Astrocyte of the spinal cord (primary cell): Measurements from ENCODE around the gene FGF1.

Source experiments
- DNase-seq: peaks from one replicate; pipeline ENCODE4 v3.0.0; 2011; ENCODE audit warnings: low read depth, low spot score
- H3K4me3 ChIP-seq: 2 replicates; pipeline ENCODE4 v1.5.1; 2011; ENCODE audit warnings: low read depth, mild to moderate bottlenecking, low read length, moderate library complexity
- in situ Hi-C: cut with HindIII; loops from 2 replicates; pipeline ENCODE4 v1.10.0; 2017; ENCODE audit warnings: low sequenced_read_pairs
- TF ChIP-seq, protein P1 (sequence below): IDR thresholded peaks from 2 replicates; pipeline ENCODE4 v1.5.1; 2012; ENCODE audit warnings: low read depth, mild to moderate bottlenecking, low read length, inconsistent platforms

FGF1 gene

DNA sequence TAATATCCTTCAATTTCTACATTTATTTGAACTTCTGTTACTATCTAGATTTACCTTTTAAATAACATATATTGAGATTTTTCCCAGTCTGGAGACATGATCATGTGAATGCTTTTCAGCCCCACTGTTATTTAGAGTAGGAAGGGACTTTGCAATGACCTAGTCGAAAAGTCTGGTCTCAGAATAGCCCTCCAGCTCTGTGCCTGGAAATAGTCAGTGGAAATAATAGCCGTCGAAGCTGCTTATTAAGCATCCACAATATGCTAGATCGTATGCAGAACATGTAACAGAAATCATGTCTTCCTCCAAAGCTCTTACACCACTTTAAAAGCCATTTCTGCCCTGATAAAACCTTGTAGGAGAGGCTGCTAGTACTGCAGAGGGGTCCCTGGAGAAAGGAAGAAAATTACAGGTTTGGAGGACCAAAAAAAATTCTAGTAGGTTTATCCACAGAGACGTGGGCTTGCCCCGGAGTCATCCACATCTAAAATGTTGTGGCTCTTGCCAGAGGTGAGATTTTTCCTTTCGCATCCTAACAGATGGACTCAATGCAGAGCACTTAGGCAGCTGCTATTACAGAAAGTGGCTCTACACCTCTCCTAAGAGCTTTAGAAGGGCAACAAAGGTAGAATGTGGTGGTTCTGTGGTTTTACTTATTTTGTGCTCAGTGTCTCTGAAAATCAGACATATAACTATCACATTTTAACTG, 2.5 kb upstream of the FGF1 start:
- TF ChIP-seq, protein P1, sequence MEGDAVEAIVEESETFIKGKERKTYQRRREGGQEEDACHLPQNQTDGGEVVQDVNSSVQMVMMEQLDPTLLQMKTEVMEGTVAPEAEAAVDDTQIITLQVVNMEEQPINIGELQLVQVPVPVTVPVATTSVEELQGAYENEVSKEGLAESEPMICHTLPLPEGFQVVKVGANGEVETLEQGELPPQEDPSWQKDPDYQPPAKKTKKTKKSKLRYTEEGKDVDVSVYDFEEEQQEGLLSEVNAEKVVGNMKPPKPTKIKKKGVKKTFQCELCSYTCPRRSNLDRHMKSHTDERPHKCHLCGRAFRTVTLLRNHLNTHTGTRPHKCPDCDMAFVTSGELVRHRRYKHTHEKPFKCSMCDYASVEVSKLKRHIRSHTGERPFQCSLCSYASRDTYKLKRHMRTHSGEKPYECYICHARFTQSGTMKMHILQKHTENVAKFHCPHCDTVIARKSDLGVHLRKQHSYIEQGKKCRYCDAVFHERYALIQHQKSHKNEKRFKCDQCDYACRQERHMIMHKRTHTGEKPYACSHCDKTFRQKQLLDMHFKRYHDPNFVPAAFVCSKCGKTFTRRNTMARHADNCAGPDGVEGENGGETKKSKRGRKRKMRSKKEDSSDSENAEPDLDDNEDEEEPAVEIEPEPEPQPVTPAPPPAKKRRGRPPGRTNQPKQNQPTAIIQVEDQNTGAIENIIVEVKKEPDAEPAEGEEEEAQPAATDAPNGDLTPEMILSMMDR = no peak
- in situ Hi-C loops = no loop called here
- no peak overlapping the region for H3K4me3 ChIP-seq
- DNase-seq = no peak

DNA sequence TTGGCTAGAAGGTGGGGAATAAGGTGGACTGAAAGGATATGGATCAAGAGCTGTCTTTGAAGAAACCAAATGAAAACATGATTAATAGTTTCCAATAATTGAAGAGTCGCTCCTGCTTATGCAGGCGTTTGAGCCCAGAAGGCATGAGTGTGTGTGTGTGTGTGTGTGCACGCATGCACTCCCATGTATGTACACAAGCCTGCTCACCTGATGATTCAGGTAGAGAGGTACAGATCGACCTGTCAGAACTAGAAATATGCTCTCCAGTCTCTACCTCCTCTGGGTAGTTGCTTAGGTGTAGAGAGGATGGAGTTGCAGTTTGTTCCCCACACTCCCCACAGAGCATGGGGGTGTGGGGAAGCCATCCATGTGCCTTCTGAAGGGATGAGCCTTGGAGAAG, 1.1 kb upstream of the FGF1 start:
- TF ChIP-seq, protein P1 = no peak
- no peak for DNase-seq
- no peak overlapping the region for H3K4me3 ChIP-seq
- in situ Hi-C loops = no loop called here

DNA sequence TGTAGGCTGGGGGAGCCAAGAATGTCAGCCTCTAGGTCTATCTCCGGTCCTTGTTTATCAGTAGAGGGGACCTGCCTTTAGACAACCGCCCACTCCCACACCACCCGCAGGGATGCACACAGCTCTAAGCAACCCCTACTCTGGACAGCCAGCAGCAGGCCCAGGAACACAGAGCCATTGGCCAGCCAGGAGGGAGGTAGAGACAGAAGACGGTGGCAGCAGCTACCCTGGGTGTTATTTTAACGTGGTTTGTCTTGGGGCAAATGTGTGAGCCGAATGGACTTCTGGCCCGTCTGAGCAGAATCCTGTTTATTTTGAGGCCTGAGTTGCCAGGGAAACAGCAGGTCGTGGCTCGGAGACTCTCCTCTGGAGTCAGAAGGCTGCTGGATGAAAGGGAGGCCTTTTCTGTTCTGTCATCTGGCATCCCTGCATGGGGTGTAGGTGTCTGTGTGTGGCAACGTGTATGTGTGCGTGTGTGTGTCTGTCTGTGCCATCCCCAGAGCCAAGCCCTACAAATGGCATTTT, 382 bp upstream of the FGF1 start:
- TF ChIP-seq, protein P1 = no peak
- peak; percentile 59 for DNase-seq
- in situ Hi-C loops = no loop called here
- no peak overlapping the region for H3K4me3 ChIP-seq

DNA sequence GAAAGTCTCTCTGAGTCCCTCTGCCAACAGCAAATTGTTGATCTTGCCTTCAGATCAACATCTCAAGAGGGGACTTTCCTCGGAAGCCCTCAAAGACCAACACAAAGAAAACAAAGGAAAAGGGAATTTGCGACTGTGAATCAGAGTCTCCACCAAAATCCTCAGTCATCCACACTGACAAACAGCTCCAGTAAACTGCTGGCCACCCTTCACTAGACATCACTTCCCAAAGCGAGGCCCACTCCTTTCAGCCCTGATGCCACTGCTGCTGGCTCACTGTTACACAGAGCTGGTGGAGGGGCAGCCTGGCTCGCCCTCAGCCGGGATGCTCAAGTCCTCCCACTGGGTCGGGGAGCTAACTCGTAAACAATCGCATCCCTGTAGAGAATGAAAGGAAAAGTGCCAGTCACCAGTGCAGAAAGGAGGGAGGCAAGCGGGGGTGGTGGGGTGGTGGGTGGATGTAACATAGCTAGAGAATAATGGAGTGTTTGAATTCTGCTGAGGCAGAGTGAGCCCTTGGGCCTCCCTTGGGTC, 1.3 kb downstream of the FGF1 start:
- TF ChIP-seq, protein P1 = no peak
- in situ Hi-C loops = no loop called here
- no peak for DNase-seq
- no peak overlapping the region for H3K4me3 ChIP-seq

DNA sequence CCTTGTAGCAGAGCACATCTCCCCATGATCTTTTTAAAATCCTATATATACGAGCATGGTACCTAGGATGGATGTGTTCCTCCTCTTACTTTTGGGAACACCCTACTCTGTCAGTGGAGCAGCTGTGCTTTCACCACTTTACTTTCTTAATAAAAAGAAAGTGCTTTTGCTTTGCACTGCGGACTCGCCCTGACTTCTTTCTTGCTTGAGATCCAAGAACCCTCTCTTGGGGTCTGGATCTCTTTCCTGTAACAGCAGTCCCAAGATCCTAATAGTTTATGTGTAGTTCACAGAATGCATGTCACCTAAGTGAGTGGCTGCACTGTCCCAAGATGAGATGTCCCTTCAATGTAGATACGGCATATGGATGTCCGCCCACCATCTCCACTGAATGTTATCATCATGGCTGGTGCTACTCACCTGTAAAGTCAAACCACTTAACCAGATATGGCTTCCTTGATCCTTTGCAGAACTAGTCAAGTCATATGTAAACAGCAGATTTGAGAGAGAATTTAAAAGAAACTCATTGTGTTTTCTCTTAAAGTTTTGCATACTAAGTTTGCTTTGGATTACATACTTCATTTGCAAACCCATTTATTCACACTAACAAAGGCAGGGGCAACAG, 1.9 kb downstream of the FGF1 start:
- no peak overlapping the region for H3K4me3 ChIP-seq
- TF ChIP-seq, protein P1 = no peak
- DNase-seq = no peak
- in situ Hi-C loops = no loop called here

DNA sequence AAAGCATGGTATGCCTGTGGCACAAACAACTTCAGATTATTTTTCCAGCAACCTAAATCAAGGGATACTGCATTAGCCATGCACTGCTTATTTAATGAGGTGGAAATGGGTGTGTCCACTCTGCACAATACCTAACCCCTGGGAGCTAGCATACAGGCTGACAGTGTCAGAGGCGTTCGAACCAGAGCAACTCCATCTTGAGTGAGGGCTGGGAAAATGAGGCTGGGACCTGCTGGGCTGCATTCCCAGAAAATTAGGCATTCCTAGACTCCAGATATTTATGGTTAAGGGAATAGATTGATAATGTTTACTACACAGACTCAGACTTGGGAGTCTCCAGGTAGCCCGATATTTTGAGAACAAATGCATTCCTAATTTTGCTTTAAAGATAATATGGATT, 2.8 kb downstream of the FGF1 start:
- TF ChIP-seq, protein P1 = no peak
- in situ Hi-C loops = no loop called here
- DNase-seq = no peak

More for the DNA sequence above, 2.8 kb downstream of the FGF1 start:
- H3K4me3 ChIP-seq = no peak overlapping the region
